Ishikawa (cell line): ENCODE results near the gene SLC38A10.

Source experiments
- CEBPB ChIP-seq: IDR thresholded peaks from 2 replicates; pipeline ENCODE4 v1.6.1; 2012
- EGR1 ChIP-seq: IDR thresholded peaks from 2 replicates; pipeline ENCODE4 v1.6.1; 2012
- EP300 ChIP-seq: IDR thresholded peaks from 2 replicates; pipeline ENCODE4 v1.6.1; 2012; ENCODE audit warnings: borderline replicate concordance
- FOXM1 ChIP-seq: IDR thresholded peaks from 2 replicates; pipeline ENCODE4 v1.6.1; 2012; ENCODE audit warnings: low read depth, borderline replicate concordance
- RAD21 ChIP-seq: IDR thresholded peaks from 2 replicates; pipeline ENCODE4 v1.6.1; 2012; ENCODE audit warnings: low read depth
- TEAD4 ChIP-seq: IDR thresholded peaks from 2 replicates; pipeline ENCODE4 v1.6.1; 2012
- YY1 ChIP-seq: IDR thresholded peaks from 2 replicates; pipeline ENCODE4 v1.6.1; 2012; ENCODE audit warnings: low read depth

- TF ChIP-seq FOXM1 (no peak), EGR1 (no peak), YY1 (no peak), EP300 (no peak), TEAD4 (no peak), RAD21 (no peak), CEBPB (no peak)
Observed at GRCh38 chr17:81250286-81251093, 44.6 kb downstream of the SLC38A10 start.
